ENCODE measurements around the gene GTF2A2.

Gene GTF2A2

GRCh38 chr15:59605994-59606393 lies 51.3 kb downstream of the GTF2A2 start:
- DNase-seq (ENCODE audit: low read depth in 2 of 2), result no peak

- no peak for DNase-seq (ENCODE audit: low read depth in 2 of 2)
These were observed 58.9 kb downstream of the GTF2A2 start for GRCh38 chr15:59598461-59598860.

GRCh38 chr15:59596640-59597039 lies 60.7 kb downstream of the GTF2A2 start:
- no peak for DNase-seq (ENCODE audit: low read depth in 2 of 2)

- DNase-seq (ENCODE audit: low read depth in 2 of 2), result no peak
These were observed 61.8 kb downstream of the GTF2A2 start for GRCh38 chr15:59595434-59595915.

GRCh38 chr15:59594991-59595390 lies 62.3 kb downstream of the GTF2A2 start:
- DNase-seq (ENCODE audit: low read depth in 2 of 2), result no peak

DNA sequence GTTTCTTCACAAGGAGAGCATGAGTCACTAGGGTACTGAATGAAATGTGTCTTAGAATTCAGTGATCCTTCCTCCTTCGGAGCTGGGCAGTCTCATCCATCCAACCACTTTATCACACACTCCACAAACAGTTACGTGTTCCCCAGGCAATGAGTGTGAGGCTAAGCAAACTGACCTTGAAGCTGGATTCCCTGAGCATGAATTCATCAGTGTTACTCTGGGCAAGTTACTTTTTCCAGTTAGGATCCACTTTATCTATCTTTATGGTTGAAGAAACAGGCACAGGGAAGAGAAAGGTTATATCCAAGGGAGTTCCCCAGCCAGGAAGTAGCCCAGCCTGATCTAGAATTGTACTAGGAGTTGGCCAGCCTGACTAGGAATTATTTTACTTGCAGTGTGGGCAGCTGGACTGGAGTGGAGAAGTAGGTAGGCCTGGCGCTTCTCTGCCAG lies 62.8 kb downstream of the GTF2A2 start:
- DNase-seq (ENCODE audit: low read depth in 2 of 2), result no peak

GRCh38 chr15:59591356-59591755 lies 66.0 kb downstream of the GTF2A2 start:
- DNase-seq (ENCODE audit: low read depth in 2 of 2), result no peak

- no peak for DNase-seq (ENCODE audit: low read depth in 2 of 2)
These were observed 67.3 kb downstream of the GTF2A2 start for GRCh38 chr15:59590027-59590426.

All from stimulated activated CD8-positive, alpha-beta memory T cell treated with anti-CD3 and anti-CD28 coated beads, Interleukin-2, amount 100 ng/mL, for 1 hour (primary cell).